Activated B cell treated with CpG ODN at 0.5 μM for 24 hours (primary cell): ENCODE data around the gene CEP126. TPM values are rescaled to one million over a fixed set of nuclear protein-coding genes. Genes with fewer than 3 reads are reported as not detected.

Experiments used
- ATAC-seq: fragments of 200-7000 bp; cut with Tn5 transposase; one replicate; pipeline ENCODE4 v1.10.0; 2021; ENCODE audit warnings: low read depth, mild to moderate bottlenecking, moderate library complexity
- CTCF ChIA-PET: fragments of 350-600 bp; sonication (Branson Sonifier 250); formaldehyde crosslinking; loops from one replicate; lab custom pipeline; 2021; ENCODE audit warnings: antibody characterized with exemption; lab: Charles Lee
- POLR2A ChIA-PET: fragments of 350-600 bp; sonication (Branson Sonifier 250); formaldehyde crosslinking; loops from one replicate; lab custom pipeline; 2021; ENCODE audit warnings: antibody characterized with exemption; lab: Charles Lee
- DNase-seq: peaks from one replicate; pipeline ENCODE4 v3.0.0; 2022
- H3K27ac Mint-ChIP-seq: one replicate; pipeline ENCODE4 v1.8.0; 2020; ENCODE audit warnings: mixed read lengths
- H3K27me3 Mint-ChIP-seq: one replicate; pipeline ENCODE4 v1.8.0; 2021; ENCODE audit warnings: mixed read lengths
- H3K36me3 Mint-ChIP-seq: one replicate; pipeline ENCODE4 v1.8.0; 2021; ENCODE audit warnings: low read depth, mixed read lengths
- H3K4me1 Mint-ChIP-seq: one replicate; pipeline ENCODE4 v1.8.0; 2021; ENCODE audit warnings: mixed read lengths
- H3K4me3 Mint-ChIP-seq: one replicate; pipeline ENCODE4 v1.8.0; 2020; ENCODE audit warnings: mild to moderate bottlenecking, mixed read lengths
- H3K9me3 Mint-ChIP-seq: one replicate; pipeline ENCODE4 v1.8.0; 2020; ENCODE audit warnings: mixed read lengths
- CTCF ChIP-seq: fragments of 200-600 bp; IDR thresholded peaks from one replicate; pipeline ENCODE4 v1.8.0; 2022; ENCODE audit warnings: antibody characterized with exemption, mild to moderate bottlenecking
- intact Hi-C: fragments of 100-400 bp; cut with micrococcal nuclease; formaldehyde crosslinking; loops from one replicate; pipeline ENCODE4 v1.15.1; 2024
- total RNA-seq: library from RNA; stranded (reverse); gene quantifications from 2 replicates; pipeline ENCODE4 v1.2.3, GENCODE V29; 2022

Gene CEP126
- total RNA-seq, 1 donor from 2014 or later, result 1.5 TPM

- Mint-ChIP-seq H3K36me3 (no peaks in the 10 kb centered on the region), H3K27me3 (peaks cover 9% of the 10 kb centered on the region), H3K9me3 (no peaks in the 10 kb centered on the region), H3K27ac (no peak overlapping the region), H3K4me1 (no peaks in the 10 kb centered on the region), H3K4me3 (no peak overlapping the region)
- CTCF ChIA-PET, result interaction anchor here (1.3 to 1.4 kb wide), 2 partner anchors 8 to 154 kb away, joined by 4 to 7 read pairs; no protein-coding TSS in a partner anchor
- DNase-seq (no peak), ATAC-seq (no peak)
- POLR2A ChIA-PET, result no interaction called here
- intact Hi-C loops, result no loop called here
- TF ChIP-seq CTCF, result no peak
Observed at GRCh38 chr11:102014756-102015155, 99.9 kb downstream of the CEP126 start.

DNA sequence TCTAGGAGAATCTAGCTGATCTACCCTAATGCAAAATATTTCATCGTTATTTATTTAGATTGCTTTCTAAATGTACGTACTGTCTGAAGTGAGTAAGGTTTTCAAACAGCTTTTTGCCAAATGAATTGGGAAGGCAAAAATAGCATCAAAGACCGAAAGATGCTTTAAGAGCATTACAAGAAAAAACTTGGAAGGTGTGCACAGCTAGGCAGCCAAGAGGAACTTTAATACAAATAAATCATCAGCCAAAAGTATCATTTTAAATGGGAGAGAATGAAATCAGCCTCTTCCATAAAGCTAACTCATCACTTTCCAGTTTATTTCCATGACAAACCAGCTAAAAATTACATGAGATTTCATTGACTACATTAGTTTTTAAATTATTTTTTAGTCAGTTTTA is 102.2 kb downstream of the CEP126 start:
- intact Hi-C loops, result no loop called here
- POLR2A ChIA-PET, result no interaction called here
- CTCF ChIA-PET, result interaction anchor here (0.8 to 1.9 kb wide), 3 partner anchors 9 to 156 kb away, joined by 3 to 10 read pairs (median 5); no protein-coding TSS in a partner anchor
- Mint-ChIP-seq H3K9me3 (no peaks in the 10 kb centered on the region), H3K4me3 (no peak overlapping the region), H3K27ac (no peak overlapping the region), H3K27me3 (peaks cover 4% of the 10 kb centered on the region), H3K36me3 (no peaks in the 10 kb centered on the region), H3K4me1 (no peaks in the 10 kb centered on the region)
- TF ChIP-seq CTCF, result no peak
- ATAC-seq (no peak), DNase-seq (no peak)

- intact Hi-C loops, result no loop called here
- Mint-ChIP-seq H3K27me3 (peaks cover 16% of the 10 kb centered on the region), H3K4me1 (no peaks in the 10 kb centered on the region), H3K4me3 (no peak overlapping the region), H3K9me3 (no peaks in the 10 kb centered on the region), H3K27ac (no peak overlapping the region), H3K36me3 (no peaks in the 10 kb centered on the region)
- no peak for ATAC-seq
- CTCF ChIA-PET, result interaction anchor here (2.9 kb wide), 1 partner anchor 18 kb away, joined by 7 read pairs; no protein-coding TSS in a partner anchor
- TF ChIP-seq CTCF, result no peak
- POLR2A ChIA-PET, result no interaction called here
- DNase-seq, result no peak
Observed at GRCh38 chr11:102026217-102026616, 111.4 kb downstream of the CEP126 start.

GRCh38 chr11:102026959-102027358 is 112.1 kb downstream of the CEP126 start:
- CTCF ChIA-PET, result interaction anchor here (2.9 kb wide), 1 partner anchor 19 kb away, joined by 7 read pairs; no protein-coding TSS in a partner anchor

GRCh38 chr11:102036757-102037156 is 121.9 kb downstream of the CEP126 start:
- CTCF ChIA-PET, result no interaction called here
- Mint-ChIP-seq H3K9me3 (peaks cover 4% of the 10 kb centered on the region), H3K4me1 (no peaks in the 10 kb centered on the region), H3K27me3 (peaks cover 7% of the 10 kb centered on the region), H3K27ac (no peak overlapping the region), H3K36me3 (no peaks in the 10 kb centered on the region), H3K4me3 (no peak overlapping the region)
- intact Hi-C loops, result no loop called here
- TF ChIP-seq CTCF, result no peak
- no peak for ATAC-seq
- POLR2A ChIA-PET, result no interaction called here
- DNase-seq, result no peak

More at GRCh38 chr11:102026959-102027358, 112.1 kb downstream of the CEP126 start:
- ATAC-seq (no peak), DNase-seq (no peak)
- H3K27me3 Mint-ChIP-seq, result peaks cover 16% of the 10 kb centered on the region
- POLR2A ChIA-PET, result no interaction called here
- no peaks in the 10 kb centered on the region for H3K9me3 Mint-ChIP-seq
- H3K4me3 Mint-ChIP-seq, result no peak overlapping the region
- no peaks in the 10 kb centered on the region for H3K4me1 Mint-ChIP-seq
- TF ChIP-seq CTCF, result no peak
- no peaks in the 10 kb centered on the region for H3K36me3 Mint-ChIP-seq
- intact Hi-C loops, result no loop called here
- H3K27ac Mint-ChIP-seq, result no peak overlapping the region
